SJSA1 (cell line): ENCODE results near the gene RPL7L1. TPM values are rescaled to one million over a fixed set of nuclear protein-coding genes. Genes with fewer than 3 reads are reported as not detected.
A peak's percentile ranks its signal among the peaks of the same experiment; 100 is the strongest.
"Not testable (repeated sequence)": the region's sequence is repeated elsewhere in the genome, so short reads cannot be mapped to it uniquely, and the experiment has no call there.

ENCODE experiments used
- DNase-seq, 2 experiments: peaks; one replicate each; pipeline ENCODE4 v3.0.0-alpha.2; 2015 to 2020; ENCODE audit warnings: low spot score in 2 of 2, low read depth in 1 of 2
- H3K27ac ChIP-seq: fragments of 250-450 bp; sonication (Bioruptor Pico); 2 replicates; pipeline ENCODE4 v1.5.1; 2020; ENCODE audit warnings: mild to moderate bottlenecking, moderate library complexity
- H3K27me3 ChIP-seq: fragments of 250-450 bp; sonication (Bioruptor Pico); replicated peaks from 2 replicates; pipeline ENCODE4 v1.5.1; 2020; ENCODE audit warnings: mild to moderate bottlenecking, moderate library complexity
- H3K36me3 ChIP-seq: fragments of 250-450 bp; sonication (Bioruptor Pico); 2 replicates; pipeline ENCODE4 v1.5.1; 2020; ENCODE audit warnings: mild to moderate bottlenecking
- H3K4me1 ChIP-seq: fragments of 250-450 bp; sonication (Bioruptor Pico); replicated peaks from 2 replicates; pipeline ENCODE4 v1.6.1; 2021; ENCODE audit warnings: mild to moderate bottlenecking
- H3K4me3 ChIP-seq: fragments of 250-450 bp; sonication (Bioruptor Pico); 2 replicates; pipeline ENCODE4 v1.5.1; 2020; ENCODE audit warnings: mild to moderate bottlenecking
- H3K9me3 ChIP-seq: fragments of 250-450 bp; sonication (Bioruptor Pico); replicated peaks from 2 replicates; pipeline ENCODE4 v1.5.1; 2020; ENCODE audit warnings: mild to moderate bottlenecking
- total RNA-seq: library from RNA; depleted of rRNA; stranded (reverse); fragments of >200 nt; shearing (Covaris generic); gene quantifications from 2 replicates; pipeline ENCODE4 v1.2.3, GENCODE V29; 2014

Gene RPL7L1
- total RNA-seq, 1 experiment from 2014 or later: 114 TPM

DNA sequence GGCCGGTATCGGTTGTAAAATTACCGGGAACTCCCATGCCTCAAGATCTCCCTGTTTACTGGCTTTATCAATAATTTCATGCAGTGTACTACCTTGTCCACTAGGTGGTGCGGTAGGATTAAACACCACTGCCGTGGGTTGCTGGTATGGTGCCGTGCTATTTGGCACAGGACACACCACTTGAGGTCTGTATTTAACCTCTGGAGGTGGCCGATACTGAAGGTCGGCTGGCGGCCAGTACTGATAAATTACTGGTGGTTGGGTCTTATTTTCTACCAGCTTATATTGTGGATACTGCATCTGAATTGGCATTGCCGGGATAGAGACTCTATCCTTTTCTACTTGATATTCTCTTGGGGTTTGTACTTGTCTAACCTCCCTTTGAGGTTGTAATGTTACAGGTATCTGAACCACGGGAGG, 22.1 kb downstream of the RPL7L1 start:
- H3K27me3 ChIP-seq: no peaks in the 10 kb centered on the region
- no peaks in the 10 kb centered on the region for H3K9me3 ChIP-seq
- DNase-seq: peak; percentile 77 to 79
- H3K27ac ChIP-seq: no peak overlapping the region
- H3K4me3 ChIP-seq: no peak overlapping the region
- H3K36me3 ChIP-seq: no peaks in the 10 kb centered on the region
- peaks cover 10% of the 10 kb centered on the region for H3K4me1 ChIP-seq

DNA sequence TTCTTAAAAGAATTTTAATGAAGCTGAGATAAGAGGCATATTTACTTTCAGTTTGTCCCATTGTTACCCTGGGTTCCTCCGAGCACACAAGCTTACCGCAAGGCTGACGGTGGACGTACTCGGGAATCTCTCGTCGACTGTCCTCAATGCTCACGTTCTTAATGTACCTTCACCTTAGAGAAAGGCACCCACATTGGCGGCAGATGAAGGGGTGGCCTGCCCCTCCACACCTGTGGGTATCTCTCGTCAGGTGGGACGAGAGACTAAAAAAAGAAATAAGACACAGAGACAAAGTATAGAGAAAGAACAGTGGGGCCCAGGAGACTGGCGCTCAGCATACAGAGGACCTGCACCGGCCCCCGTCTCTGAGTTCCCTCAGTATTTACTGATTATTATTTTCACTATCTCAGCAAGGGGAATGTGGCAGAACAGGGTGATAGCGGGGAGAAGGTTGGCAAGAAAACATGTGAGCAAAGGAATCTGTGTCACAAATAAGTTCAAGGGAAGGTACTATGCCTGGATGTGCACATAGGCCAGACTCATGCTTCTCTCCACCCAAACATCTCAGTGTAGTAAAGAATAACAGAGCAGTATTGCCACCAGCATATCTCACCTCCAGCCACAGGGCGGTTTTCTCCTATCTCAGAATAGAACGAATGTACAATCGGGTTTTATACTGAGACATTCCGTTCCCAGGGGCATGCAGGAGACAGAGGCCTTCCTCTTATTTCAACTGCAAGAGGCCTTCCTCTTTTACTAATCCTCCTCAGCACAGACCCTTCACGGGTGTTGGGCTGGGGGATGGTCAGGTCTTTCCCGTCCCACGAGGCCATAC, 23.2 kb downstream of the RPL7L1 start:
- not testable (repeated sequence) for H3K27me3 ChIP-seq, H3K36me3 ChIP-seq, H3K4me3 ChIP-seq, DNase-seq, H3K9me3 ChIP-seq, H3K4me1 ChIP-seq
- H3K27ac ChIP-seq: peak overlapping the region; percentile 29; the same call in 1 of the 2 replicates

DNA sequence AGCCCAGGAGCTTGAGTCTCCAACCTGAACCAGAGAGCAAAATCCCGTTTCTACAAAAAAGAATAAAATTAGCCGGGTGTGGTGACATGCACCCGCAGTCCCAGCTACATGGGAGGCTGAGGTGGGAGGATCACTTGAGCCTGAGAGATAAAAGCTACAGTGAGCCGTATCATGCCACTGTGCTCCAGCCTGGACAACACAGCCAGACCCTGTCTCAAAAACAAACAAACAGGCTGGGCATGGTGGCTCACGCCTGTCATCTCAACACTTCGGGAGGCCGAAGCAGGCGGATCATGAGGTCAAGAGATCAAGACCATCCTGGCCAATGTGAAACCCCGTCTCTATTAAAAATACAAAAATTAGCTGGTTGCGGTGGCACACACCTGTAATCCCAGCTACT, 25.1 kb downstream of the RPL7L1 start:
- Histone ChIP-seq H3K27ac (no peak overlapping the region), H3K4me3 (no peak overlapping the region), H3K27me3 (no peaks in the 10 kb centered on the region), H3K9me3 (no peaks in the 10 kb centered on the region), H3K4me1 (peaks cover 10% of the 10 kb centered on the region), H3K36me3 (no peaks in the 10 kb centered on the region)
- no peak for DNase-seq

DNA sequence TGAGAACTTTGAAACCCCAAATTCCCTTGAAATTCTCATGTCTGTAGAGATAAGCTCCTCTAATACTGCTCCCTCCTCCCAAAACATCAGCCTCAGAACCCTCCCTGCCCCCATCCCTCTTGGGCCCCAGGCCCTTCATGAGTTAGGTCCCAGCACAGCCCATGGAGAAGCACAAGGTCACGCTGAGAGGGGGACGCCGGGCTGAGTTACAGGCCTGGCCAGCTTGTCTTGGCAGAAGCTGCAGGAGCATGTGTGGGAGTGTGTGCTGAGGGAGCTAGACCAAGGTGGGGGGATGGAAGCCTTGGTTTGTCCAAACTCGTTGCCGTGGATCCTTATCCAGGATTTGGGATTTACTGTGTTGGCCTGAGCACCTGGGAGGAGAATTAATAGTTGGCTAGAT, 27.9 kb downstream of the RPL7L1 start:
- Histone ChIP-seq H3K4me3 (no peak overlapping the region), H3K27ac (no peak overlapping the region), H3K36me3 (no peaks in the 10 kb centered on the region), H3K4me1 (0 out of 2 replicates have a peak, but pooled peaks cover 3% of the 10 kb centered on the region), H3K9me3 (no peaks in the 10 kb centered on the region), H3K27me3 (no peaks in the 10 kb centered on the region)
- DNase-seq: no peak

DNA sequence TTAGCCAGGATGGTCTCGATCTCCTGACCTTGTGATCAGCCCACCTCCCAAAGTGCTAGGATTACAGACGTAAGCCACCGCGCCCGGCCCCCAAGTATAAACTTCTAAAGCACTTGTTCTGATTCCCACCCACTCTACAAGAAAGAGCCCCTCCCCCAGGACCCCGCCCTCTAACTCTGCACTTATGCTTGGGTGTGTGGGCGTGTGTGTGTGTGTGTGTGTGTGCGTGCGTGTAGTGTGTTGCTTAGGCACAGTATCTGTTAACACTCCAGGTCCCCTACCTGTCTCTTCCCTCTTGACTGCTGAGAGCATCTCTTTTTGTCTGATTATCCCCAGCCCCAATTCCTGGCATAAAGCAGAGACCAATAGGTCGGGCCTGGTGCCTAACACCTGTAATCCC, 30.4 kb downstream of the RPL7L1 start:
- peaks cover 4% of the 10 kb centered on the region for H3K4me1 ChIP-seq
- no peaks in the 10 kb centered on the region for H3K27me3 ChIP-seq
- H3K9me3 ChIP-seq: no peaks in the 10 kb centered on the region
- no peak overlapping the region for H3K27ac ChIP-seq
- DNase-seq: no peak
- no peak overlapping the region for H3K4me3 ChIP-seq
- H3K36me3 ChIP-seq: no peaks in the 10 kb centered on the region

DNA sequence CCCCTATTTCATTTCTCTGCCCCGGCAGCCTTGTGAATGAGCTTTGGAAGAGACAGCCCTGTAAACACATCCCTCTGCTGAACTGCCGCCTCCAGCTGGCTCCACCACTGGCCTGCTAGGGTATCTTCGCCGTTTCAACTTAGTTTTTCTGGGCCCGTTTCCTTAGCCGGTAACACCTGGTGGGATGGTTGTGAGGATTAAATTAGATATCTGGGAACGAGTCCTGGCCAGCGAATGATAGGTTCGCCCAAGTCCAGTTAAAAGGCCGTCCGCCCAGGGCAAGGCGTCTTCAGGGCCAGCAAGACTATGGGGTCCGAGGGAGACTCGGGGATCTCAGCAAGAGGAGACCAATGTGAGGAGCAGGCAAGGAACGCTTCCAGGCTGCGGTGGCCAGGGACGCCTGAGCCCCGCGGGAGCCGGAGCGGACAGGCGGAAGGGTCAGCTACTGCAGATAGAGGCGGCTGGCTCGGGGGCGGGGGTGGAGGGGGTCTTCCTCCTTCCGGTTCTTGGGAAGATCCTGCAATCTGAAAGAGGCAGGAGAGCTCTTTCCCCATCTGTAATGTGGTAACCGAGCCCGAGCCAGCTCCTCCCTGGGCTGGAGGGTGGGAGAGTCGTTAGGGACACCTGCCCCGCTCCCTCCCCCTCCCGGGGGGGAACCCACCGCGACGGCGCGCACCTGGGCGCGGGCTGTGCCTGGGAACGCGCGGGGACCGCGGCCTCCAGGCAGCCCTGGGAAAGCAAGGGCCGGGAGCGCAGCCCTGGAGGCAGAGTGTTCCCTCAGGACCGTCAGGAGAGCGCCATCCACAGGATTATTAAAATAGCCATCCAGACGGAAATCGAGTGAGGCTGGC, 32.0 kb downstream of the RPL7L1 start:
- Histone ChIP-seq H3K4me1 (peaks cover 8% of the 10 kb centered on the region), H3K36me3 (no peaks in the 10 kb centered on the region), H3K9me3 (no peaks in the 10 kb centered on the region), H3K27ac (no peak overlapping the region), H3K4me3 (no peak overlapping the region), H3K27me3 (no peaks in the 10 kb centered on the region)
- no peak for DNase-seq

DNA sequence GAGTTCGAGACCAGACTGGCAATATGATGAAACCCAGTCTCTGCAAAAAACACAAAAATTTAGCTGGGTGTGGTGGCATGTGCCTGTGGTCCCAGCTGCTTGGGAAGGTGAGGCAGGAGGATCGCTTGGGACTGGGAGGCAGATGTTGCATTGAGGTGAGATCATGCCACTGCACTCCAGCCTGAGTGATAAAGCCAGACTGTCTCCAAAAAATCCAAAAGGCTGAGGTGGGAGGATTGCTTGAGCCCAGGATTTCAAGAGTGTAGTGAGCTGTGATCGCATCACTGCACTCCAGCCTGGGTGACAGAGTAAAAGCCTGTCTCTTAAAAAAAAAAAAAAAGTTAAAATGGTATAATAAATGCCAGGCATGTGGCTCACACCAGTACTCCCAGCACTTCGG, 35.1 kb downstream of the RPL7L1 start:
- no peaks in the 10 kb centered on the region for H3K9me3 ChIP-seq
- DNase-seq: no peak

DNA sequence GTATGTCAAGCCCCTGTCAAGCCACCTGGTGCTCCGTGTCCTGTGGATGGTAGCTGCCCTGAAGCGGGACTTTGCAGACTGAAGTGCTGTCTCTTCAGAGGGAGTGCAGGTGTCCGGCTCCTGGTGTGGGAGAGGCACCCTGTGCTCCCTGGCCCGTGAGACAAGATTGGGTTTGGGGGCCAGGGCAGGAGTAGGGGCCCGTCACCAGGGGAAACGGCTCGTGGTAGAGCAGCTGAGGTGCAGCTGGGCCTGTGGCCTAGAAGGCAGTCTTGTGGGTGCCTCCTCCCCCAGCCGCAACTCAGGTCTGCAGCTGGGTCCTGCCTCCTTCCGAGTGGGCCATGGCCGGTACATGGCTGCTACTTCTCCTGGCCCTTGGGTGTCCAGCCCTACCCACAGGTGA, 36.3 kb downstream of the RPL7L1 start, which contains the start of gene PTCRA:
Gene PTCRA (plus strand): TSS at position 322 of the 400 bp plus-strand sequence. CDS start 17 bp downstream, at position 339.
- Histone ChIP-seq H3K4me3 (no peak within 1 kb of the TSS), H3K4me1 (peaks cover 23% of the 10 kb centered on the region), H3K27me3 (no peaks in the 10 kb centered on the region), H3K9me3 (no peaks in the 10 kb centered on the region), H3K36me3 (no peaks in the 10 kb centered on the region), H3K27ac (no peak within 1 kb of the TSS)
- no peak for DNase-seq

More for the DNA sequence above, 35.1 kb downstream of the RPL7L1 start:
- Histone ChIP-seq H3K27ac (no peak overlapping the region), H3K4me3 (no peak overlapping the region), H3K36me3 (no peaks in the 10 kb centered on the region), H3K4me1 (peaks cover 13% of the 10 kb centered on the region), H3K27me3 (no peaks in the 10 kb centered on the region)

DNA sequence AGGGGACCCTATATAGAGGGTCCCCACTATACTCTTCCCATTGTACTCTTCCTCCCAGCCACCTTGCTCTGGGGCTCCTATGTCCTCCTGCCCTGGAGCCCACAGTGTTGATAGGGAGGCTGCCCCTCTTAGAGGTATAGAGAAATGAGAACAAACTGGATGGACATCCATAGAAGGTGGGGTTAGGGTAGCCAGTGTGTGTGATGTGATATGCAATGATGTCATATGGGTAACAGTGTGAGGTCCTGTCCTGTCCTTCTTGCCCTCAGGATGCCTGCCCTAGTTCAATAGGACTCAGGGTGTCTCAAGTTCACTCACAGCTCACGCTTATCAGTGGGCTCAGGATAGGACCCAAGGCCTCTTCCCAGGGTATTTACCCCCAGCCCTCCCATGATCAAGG, 36.9 kb downstream of the RPL7L1 start:
- Histone ChIP-seq H3K36me3 (no peaks in the 10 kb centered on the region), H3K4me3 (no peak overlapping the region), H3K27ac (no peak overlapping the region), H3K9me3 (no peaks in the 10 kb centered on the region), H3K27me3 (no peaks in the 10 kb centered on the region), H3K4me1 (peaks cover 23% of the 10 kb centered on the region)
- no peak for DNase-seq

DNA sequence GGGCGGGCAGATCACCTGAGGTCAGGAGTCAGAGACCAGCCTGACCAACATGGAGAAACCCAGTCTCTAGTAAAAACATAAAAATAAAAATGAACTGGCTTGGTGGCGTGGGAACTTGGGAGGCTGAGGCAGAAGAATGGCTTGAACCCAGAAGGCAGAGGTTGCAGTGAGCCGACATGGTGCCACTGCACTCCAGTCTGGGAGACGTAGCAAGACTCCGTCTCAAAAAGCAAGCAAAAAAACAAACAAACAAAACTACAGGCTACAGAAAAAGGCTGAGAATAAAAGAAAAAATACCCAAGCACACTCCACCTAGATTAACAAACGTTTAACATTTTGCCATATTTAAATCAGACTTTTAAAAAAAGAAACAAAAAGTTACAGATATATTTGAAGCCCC, 42.4 kb downstream of the RPL7L1 start:
- no peak for DNase-seq

DNA sequence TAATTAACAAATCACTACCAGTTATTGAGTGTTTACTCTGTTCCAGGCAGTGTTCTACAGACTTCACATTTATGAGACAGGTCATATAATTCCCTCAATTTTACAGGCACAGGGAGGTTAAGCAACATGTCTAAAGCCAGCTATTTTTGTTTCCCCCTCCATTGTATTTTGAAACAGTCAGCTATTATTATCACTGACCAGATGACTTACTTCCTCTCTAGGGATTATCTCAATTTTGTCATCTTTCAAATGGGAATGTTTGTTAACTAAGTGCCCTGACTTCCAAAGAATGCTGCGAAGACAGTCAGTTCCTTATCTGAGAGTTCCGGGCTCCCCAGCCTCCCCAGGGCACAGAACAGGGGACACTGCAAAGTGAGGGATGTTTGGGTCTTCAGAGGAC, 44.2 kb downstream of the RPL7L1 start:
- Histone ChIP-seq H3K36me3 (no peaks in the 10 kb centered on the region), H3K27me3 (no peaks in the 10 kb centered on the region), H3K4me3 (no peak overlapping the region), H3K9me3 (no peaks in the 10 kb centered on the region), H3K27ac (no peak overlapping the region), H3K4me1 (peaks cover 21% of the 10 kb centered on the region)
- DNase-seq: no peak

More for the DNA sequence above, 42.4 kb downstream of the RPL7L1 start:
- Histone ChIP-seq H3K27me3 (no peaks in the 10 kb centered on the region), H3K4me1 (peaks cover 15% of the 10 kb centered on the region), H3K36me3 (no peaks in the 10 kb centered on the region), H3K27ac (no peak overlapping the region), H3K9me3 (no peaks in the 10 kb centered on the region), H3K4me3 (no peak overlapping the region)

DNA sequence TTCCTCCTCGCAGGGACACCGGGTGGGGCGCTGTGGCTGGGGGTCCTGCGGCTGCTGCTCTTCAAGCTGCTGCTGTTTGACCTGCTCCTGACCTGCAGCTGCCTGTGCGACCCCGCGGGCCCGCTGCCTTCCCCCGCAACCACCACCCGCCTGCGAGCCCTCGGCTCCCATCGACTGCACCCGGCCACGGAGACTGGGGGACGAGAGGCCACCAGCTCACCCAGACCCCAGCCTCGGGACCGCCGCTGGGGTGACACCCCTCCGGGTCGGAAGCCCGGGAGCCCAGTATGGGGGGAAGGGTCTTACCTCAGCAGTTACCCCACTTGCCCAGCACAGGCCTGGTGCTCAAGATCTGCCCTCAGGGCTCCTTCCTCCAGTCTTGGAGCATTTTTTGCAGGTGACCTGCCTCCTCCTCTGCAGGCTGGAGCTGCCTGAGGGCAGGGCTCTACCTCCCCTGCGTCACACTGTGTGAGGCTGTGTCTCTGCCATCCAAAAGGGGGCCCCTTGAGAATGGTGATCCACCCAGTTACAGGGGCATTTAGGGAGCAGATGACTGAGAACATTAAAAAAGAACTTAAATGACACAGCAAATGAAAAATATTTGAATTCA, 45.9 kb downstream of the RPL7L1 start:
- no peak overlapping the region for H3K4me3 ChIP-seq
- no peaks in the 10 kb centered on the region for H3K36me3 ChIP-seq
- no peak overlapping the region for H3K27ac ChIP-seq
- no peaks in the 10 kb centered on the region for H3K9me3 ChIP-seq
- H3K4me1 ChIP-seq: peaks cover 13% of the 10 kb centered on the region
- DNase-seq: no peak
- H3K27me3 ChIP-seq: no peaks in the 10 kb centered on the region

DNA sequence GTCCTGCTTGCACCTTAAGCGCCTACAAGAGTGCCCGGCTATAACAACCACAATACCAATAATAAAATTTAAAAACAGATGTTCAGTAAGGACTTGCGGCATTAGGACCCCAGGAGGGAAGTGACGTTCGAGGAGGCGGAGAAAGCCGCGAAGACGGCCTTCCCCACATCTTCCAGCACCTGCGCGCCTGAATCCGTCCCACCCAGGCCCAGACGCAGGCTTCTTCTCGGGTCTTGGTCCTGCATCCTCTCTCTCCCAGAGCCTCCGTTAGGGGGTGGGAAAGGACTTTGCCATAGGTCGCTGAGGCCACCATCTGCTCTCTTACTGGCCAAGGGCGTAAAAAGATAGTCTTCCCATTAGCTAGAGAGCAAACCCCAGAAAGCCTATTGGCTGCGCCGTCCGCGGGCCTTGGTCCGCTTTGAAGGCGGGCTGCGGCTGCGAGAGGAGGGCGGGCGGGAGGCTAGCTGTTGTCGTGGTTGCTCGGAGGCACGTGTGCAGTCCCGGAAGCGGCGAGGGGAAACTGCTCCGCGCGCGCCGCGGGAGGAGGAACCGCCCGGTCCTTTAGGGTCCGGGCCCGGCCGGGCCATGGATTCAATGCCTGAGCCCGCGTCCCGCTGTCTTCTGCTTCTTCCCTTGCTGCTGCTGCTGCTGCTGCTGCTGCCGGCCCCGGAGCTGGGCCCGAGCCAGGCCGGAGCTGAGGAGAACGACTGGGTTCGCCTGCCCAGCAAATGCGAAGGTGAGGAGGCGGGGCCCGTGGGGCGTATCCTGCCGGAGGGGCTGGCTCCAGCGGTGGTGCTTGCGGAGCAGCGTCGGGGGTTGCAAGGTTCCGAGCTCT, 49.8 kb downstream of the RPL7L1 start, which contains the start of gene CNPY3:
Gene CNPY3 (plus strand): TSS at position 495 of the 835 bp plus-strand sequence. CDS start 91 bp downstream, at position 586.
- H3K9me3 ChIP-seq: no peaks in the 10 kb centered on the region
- H3K27me3 ChIP-seq: no peaks in the 10 kb centered on the region
- peaks cover 28% of the 10 kb centered on the region for H3K36me3 ChIP-seq
- H3K27ac ChIP-seq: peak within 1 kb of the TSS; percentile 79
- H3K4me3 ChIP-seq: peak within 1 kb of the TSS; percentile 62
- peak; percentile 97 to 98 for DNase-seq
- peaks cover 16% of the 10 kb centered on the region for H3K4me1 ChIP-seq
